HG03066 (cell line): Measurements from ENCODE around the gene ZNF3.
"Not testable (repeated sequence)": the region's sequence is repeated elsewhere in the genome, so short reads cannot be mapped to it uniquely, and the experiment has no call there.

Experiments used
- ATAC-seq: cut with Tn5 transposase; IDR thresholded peaks from one replicate; pipeline ENCODE4 v1.9.1; 2021; ENCODE audit warnings: low read depth; ENCODE audit not compliant: unreplicated experiment

The ZNF3 gene

DNA sequence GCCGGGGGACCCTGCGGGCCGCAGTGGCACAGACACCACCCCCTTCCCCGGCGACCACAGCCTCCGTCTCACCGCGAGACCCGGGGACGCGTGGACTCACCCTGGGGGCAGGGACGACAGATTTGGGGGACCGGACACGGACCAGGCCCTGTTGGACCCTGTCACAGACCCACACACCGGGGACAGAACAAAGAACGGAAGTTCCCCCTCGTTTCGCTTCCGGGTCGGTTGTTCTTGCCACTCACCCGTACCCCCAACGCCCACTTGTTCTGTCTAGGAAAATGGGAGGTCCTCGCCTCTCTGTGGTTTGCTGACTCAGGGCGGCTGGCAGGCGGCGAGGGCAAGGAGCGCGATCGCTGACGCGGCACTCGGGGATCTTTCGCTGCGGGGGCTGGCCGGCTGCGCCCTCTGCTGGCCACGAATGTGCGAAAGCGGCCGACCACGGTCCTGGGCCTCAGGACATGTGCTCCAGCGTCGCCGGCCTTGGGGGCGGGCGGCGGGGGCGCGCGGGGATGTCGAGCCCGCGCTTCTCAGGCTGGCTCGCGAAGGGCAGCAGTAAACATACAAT lies at the start of gene ZNF3:
TSS of gene ZNF3 (minus strand) at position 189 of the 568 bp plus-strand sequence. CDS start 4,366 bp downstream, outside the sequence.
- peak; percentile 83 for ATAC-seq

DNA sequence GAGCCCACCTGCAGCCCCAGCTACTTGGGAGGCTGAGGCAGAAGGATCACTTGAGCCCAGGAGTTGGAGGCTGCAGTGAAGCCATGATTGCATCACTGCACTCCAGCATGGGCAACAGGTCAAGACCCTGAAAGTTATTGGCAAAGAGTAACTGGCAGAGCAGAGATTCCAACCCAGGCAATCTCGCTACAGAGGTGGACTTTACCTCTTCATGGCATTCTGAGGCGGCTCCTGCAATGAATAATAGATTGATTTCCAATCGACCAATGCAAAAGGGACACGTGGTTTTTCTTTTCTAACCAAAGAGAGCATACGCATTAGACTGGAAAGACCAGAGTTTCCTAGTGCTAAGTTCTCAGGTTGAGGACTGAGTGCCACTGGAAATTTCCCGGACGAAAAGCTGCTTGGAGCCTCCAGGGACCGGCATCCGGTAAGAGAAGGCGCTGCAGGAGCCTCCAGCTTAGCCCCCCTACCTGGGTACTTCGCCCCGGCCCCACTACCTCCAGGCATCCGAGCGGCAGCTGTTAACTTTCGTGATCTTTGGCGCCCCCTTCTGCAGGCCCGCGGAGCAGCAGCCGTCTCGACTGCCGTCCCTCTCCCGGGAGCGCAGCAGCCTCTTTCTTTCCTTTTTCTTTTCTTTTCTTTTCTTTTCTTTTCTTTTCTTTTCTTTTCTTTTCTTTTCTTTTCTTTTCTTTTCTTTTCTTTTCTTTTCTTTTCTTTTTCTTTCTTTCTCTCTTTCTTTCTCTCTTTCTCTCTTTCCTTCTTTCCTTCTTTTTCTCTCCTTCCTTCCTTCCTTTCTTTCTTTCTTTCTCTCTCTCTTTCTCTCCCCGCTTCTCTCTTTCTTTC lies 49.3 kb upstream of the ZNF3 start:
- ATAC-seq, result no peak

DNA sequence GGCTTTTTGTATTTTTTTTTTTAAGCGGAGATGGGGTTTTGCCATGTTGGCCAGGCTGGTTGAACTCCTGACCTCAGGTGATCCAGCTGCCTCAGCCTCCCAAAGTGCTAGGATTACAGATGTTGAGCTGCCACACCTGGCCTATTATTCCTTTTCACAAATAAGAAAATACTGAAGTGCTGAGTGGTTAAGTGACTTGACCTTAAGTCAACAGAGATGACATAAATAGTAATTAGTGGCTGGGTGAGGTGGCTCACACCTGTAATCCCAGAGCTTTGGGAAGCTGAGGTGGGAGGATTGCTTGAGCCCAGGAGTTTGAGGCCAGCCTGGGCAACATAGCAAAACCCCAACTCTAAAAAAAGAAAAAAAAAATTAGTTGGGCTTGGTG lies 48.7 kb upstream of the ZNF3 start:
- ATAC-seq, result not testable (repeated sequence)

DNA sequence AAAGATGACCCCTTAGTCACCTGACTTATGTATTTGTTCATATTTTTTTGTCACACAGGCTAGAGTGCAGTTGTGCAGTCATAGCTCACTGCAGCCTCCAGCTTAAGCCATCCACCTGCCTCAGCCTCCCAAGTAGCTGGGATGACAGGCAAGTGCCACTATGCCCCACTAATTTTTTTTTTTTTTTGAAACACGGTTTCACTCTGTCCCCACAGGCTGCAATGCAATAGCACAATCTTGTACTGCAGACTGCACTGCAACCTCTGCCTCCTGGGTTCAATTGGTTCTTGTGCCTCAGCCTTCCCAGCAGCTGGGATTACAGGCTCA lies 47.1 kb upstream of the ZNF3 start:
- no peak for ATAC-seq

DNA sequence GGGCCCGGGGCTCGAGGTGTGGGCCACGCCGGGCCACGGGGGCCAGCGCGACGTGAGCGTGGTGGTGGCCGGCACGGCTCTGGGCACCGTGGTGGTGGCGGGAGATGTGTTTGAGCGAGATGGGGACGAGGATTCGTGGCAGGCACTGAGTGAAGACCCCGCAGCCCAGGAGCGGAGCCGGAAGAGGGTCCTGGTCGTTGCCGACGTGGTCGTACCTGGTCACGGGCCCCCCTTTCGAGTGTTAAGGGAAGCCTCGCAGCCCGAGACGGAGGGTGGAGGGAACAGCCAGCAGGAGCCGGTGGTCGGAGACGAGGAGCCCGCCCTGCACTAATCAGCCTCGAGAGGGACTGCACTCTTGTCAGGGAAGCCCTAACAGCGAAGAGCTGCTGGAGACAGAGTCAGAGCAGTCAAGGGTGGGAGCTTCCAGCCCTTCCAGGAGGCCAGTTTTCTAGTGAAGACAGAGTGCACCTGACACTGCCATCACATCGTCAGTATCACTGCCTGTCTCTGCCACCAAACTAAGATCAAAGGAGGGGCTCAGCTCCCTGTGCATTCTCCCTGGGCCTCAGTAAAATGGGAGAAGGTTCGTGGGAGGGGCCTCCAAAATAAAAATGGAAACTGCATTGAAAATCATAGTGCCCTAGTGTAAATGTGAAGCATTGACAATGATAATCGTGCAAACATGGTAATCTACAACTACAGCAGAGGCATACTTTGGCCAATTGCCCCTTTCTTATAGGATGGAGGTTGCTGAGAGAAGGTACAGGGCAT lies 46.5 kb upstream of the ZNF3 start:
- ATAC-seq, result no peak

DNA sequence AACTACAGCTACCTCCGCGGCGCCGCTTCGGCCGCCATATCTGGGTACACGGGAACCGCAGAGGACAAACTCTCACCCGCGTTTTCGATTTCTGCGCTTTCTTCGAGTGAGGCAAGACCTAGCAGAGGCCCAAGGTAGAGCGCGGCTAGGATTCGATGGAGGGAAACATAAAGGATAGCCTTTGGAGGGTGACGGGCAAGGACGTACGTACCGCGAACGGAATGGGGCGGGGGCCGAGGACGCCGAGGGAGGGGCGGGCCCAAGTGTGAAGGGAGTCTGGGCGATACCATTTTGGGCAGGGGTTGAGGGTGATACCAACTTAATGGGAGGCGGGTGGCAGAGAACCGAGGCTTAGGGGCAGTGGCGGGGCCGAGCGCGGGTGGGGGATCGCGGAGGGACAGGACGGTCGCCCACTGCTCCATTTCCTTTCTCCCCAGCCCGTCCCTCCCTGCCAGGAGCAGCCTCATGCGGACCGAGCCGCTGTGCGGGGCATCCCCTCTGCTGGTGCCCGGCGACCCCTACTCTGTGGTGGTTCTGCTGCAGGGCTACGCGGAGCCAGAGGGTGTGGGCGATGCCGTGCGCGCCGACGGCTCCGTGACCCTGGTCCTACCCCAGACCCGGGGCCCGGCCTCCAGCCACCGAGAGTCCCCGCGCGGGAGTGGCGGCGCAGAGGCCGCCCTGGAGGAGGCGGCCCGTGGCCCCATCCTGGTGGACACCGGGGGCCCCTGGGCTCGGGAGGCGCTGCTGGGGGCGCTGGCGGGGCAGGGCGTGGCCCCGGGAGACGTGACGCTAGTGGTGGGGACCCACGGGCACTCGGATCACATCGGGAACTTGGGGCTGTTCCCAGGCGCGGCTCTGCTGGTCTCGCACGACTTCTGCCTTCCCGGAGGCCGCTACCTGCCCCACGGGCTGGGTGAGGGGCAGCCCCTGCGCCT lies 45.7 kb upstream of the ZNF3 start, which contains the start of gene MBLAC1:
TSS of gene MBLAC1 (plus strand) at position 37 of the 935 bp plus-strand sequence. CDS start at position 466, 429 bp downstream.
- peak; percentile 51 for ATAC-seq

DNA sequence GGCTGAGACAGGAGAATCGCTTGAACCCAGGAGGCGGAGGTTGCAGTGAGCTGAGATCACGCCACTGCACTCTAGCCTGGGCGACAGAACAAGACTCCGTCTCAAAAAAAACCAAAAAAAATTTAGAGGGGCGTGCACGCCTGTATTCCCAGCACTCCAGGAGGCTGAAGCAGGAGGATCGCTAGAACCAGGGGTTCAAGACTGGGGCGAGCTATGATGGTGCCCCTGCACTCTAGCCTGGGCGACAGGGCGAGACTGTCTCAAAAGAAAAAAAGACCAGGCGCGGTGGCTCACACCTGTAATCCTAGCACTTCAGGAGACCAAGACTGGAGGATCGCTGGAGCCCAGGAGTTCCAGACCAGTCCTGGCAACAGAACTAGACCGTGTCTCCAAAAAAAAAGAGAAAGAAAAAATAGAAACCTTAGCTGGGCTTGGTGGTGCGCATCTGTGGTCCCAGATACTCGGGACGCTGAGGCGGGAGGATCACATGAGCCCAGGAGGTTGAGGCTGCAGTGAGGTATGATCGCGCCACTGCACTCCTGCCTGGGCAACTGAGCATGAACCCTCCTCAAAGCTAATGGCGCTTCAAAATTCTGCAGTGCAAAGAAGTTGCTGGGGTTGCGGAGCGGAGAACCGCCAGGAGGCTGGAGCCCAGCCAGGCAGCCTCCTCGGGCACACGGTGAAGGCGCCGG lies 44.9 kb upstream of the ZNF3 start:
- ATAC-seq, result peak; percentile 23

DNA sequence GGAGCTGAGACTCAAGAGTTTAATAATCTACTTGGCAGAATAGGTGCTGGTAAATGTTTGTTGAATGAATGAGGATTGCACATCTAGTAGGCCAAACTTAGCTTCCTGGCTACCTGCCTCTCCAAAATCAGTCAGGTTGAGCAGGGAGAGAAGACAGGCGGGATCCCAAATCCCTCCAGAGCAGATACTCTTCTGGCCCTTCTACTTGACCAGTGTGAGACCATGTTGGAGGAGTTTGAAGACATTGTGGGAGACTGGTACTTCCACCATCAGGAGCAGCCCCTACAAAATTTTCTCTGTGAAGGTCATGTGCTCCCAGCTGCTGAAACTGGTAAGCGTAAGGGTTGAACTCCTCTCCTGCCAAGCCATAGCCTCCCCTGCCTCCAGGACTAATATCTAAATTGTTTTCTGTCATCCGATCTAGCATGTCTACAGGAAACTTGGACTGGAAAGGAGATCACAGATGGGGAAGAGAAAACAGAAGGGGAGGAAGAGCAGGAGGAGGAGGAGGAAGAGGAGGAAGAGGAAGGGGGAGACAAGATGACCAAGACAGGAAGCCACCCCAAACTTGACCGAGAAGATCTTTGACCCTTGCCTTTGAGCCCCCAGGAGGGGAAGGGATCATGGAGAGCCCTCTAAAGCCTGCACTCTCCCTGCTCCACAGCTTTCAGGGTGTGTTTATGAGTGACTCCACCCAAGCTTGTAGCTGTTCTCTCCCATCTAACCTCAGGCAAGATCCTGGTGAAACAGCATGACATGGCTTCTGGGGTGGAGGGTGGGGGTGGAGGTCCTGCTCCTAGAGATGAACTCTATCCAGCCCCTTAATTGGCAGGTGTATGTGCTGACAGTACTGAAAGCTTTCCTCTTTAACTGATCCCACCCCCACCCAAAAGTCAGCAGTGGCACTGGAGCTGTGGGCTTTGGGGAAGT lies 43.0 kb upstream of the ZNF3 start:
- no peak for ATAC-seq

DNA sequence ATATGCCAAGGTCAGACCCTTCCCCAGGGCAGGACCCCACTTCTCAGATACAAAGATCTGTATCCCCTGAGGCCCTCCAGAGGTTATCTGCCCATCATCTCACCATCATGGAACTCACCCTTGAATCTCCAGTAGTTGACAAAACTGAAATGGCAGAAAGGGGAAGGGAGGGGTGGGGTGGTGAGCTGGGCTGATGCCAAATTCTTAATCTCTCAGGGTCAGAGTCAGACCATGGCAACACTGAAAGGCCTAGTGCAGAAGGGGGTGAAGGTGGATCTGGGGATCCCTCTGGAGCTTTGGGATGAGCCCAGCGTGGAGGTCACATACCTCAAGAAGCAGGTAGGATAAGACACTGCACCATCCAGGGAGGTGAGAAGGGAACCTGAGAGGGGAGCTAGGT lies 41.0 kb upstream of the ZNF3 start:
- no peak for ATAC-seq

DNA sequence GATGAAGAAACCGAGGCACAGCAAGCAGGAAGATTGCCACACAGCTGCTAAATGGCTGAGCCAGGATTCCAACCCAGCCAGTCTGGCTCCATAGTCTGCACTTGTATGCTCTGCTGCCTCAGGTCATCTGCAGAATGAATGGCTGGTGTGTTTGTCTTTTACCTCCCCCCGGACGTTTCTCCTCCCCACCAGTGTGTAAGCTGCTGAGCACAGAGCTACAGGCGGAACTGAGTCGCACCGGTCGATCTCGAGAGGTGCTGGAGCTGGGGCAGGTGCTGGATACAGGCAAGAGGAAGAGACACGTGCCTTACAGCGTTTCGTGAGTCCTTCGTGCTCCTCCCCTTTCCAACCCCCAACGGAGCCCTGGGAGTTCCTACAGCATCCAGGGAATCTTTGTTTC lies 40.5 kb upstream of the ZNF3 start:
- ATAC-seq, result no peak

DNA sequence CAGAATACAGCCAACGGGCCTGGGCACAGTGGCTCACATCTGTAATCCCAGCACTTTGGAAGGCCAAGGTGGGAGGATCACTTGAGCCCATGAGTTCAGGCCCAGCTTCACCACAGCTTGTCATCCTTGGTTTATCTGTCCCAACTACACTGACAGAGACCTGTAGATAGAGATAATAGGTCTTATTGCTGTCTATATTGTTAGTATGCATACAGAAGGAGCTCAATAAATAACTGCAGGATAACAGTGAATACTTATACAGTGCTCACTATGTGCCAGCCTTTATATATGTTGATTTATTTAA lies 39.2 kb upstream of the ZNF3 start:
- ATAC-seq, result no peak

DNA sequence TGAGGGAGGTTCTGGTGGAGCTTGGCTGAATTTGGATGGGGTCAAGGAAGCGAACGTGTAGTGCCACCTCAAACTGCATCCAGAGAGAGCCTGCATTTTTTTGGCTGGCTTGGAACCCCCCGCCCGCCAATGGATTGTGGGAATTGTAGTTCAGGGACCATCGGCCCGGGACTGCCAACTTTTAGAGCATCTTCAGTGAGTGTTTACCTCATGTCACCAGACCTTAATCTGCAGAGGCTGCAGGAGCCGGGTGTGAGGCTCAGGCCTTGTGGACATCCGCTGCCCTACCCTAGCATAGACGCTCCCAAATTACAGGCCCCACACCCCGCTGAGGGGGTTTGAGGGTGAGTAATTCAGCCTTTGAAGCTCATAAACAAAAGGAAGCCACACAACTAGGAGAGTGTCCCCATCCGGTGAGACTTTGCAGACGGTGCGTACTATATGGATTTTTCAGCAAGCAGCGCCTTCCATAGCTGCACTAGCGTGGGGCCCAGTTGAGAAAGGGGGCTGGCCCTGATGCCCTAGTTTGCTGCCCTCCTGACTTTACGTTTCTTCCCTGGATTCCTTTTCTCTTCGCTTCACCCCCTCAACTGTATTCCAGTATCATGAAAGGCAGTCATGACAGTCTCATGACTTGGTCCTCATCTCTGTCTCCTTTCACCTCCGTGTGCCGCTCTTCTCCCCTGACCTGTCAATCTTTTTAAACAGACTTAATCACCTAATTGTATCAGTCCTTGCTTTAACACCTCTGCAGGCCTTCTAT lies 38.6 kb upstream of the ZNF3 start:
- ATAC-seq, result peak; percentile 37

DNA sequence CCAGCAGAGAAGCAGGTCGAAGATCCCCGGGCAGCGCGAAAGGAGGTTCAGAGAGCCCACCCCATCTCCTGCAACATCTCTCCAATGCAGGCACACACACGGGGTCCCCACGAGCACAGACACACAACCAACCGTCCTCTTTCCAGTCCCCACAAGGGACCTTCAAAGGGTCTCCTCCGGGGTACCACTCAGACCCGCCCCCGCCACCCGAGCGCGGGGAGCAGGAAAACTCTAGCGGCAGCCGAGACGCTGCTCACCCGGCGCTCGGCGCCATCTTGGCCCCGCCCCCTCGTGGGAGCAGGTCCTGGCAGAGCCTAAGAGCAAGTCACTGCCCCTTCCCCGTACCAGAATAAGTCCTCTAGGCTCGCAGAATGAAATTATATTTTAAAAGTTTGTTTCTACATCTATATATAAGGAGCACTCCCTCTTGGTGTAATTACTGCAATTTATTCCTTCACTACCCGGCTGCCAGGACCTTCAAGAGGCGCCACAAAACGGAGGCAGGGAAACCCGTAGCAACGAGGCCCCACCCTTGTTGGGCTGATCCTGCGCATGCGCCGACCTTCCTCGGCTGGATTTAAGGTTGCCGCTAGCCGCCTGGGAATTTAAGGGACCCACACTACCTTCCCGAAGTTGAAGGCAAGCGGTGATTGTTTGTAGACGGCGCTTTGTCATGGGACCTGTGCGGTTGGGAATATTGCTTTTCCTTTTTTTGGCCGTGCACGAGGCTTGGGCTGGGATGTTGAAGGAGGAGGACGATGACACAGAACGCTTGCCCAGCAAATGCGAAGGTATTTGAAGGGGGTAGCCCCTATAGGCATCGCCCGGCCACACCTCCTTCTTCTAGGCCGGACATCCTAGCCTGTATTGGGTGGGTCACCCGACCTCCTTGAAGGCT lies 37.8 kb upstream of the ZNF3 start, which contains the start of the genes CNPY4 and TAF6:
TSS of gene CNPY4 (plus strand) at position 563 of the 898 bp plus-strand sequence. CDS start at position 674, 111 bp downstream.
TSS of gene TAF6 (minus strand) at position 287 of the 898 bp plus-strand sequence. CDS start 5,149 bp downstream, outside the sequence.
- ATAC-seq, result peak; percentile 71

DNA sequence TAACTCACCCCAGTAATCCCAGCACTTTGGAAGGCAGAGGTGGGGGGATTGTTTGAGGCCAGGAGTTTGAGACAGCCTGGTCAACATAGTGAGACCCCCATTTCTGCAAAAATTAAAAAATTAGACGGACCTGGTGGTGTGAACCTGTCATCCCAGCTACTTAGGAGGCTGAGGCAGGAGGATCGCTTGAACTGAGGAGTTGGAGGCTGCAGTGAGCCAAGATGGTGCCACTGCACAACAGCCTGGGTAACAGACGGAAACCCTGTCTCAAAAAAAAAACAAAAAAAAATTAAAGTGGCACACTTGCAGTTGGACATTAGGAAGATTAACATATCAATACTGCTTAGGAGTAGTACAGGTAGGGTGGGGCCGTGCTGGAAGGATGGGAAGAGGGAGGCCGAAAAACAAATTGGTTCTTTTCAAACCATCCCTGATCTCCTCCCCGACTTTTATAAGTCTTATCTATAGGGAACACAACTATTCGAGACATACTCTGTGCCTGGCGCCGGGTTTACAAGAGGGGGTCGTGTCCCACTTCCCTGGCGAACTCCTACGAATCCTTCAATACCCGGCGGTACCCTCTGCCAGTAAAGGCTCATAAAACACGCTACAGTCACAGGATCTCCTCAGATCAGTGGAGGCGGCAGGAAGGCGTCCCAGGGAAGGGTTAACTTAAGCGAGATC lies 37.0 kb upstream of the ZNF3 start:
- ATAC-seq, result no peak

DNA sequence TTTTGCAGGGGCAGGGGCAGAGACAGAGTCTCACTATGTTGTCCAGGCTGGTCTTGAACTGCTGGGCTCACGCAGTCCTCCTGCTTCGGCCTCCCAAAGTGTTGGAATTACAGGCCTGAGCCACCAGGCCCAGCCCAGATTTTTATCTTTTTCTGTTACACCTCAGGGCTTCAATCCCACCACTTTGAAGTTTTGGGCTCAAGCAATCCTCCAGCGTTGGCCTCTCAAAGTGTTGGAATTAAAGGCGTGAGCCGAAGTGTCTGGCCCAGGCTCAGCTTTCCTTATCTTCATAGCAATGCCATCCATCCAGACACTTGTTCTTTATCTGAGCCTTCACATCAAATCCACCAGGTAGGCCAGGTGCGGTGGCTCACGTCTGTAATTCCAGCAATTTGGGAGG lies 33.5 kb upstream of the ZNF3 start:
- no peak for ATAC-seq

DNA sequence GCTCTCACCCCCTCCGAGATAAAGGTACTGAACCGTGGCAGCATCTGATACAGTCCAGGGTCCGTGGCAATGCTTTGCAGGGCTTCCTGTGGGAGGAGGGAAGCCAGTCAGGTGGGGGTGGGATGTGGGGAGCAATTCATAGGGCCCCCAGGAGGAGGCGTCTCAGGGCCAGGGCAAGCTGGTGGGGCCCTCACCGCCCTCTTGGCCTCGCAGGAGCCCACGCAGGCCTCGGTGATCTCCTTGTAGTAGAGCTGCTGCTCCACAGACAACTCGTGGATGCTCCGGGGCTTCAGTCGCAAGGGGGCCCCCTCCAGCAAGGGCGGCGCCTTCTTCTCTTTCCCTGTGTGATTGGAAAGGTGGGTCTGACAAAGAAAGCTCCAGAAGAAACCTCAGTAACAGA lies 30.4 kb upstream of the ZNF3 start:
- ATAC-seq, result no peak
